ENCODE results near the gene CTNNAL1. TPM values are rescaled to one million over a fixed set of nuclear protein-coding genes. Genes with fewer than 3 reads are reported as not detected.

The CTNNAL1 gene
- total and polyA plus RNA-seq, 12 donors = 182 to 817 (median 380) TPM

GRCh38 chr9:109028457-109028856, 15.2 kb upstream of the CTNNAL1 start:
- Histone ChIP-seq H3K27me3 (no peaks in the 10 kb centered on the region), H3K4me3 (no peak overlapping the region), H3K4me1 (replicated peaks in 1 of 2) (peaks cover 16 to 32% of the 10 kb centered on the region in 2 donors), H3K36me3 (replicated peaks in 1 of 2) (peaks cover 0 to 17% of the 10 kb centered on the region in 2 donors), H3K27ac (no peak overlapping the region), H3K9me3 (replicated peaks in 1 of 3) (no peaks in the 10 kb centered on the region)
- WGBS, 4 donors = 93 to 98% (median 94%) methylated on average over 4 of the region's 4 CpGs
- DNase-seq = no peak
- TF ChIP-seq CTCF (IDR thresholded peaks at IDR 0.05) = no peak
- intact Hi-C loops (cut with DNase I) = no loop called here

- Histone ChIP-seq H3K27ac (peak overlapping the region in 1 of 5 donors; percentile 2), H3K4me3 (no peak overlapping the region), H3K36me3 (replicated peaks in 1 of 2) (peaks cover 0 to 6% of the 10 kb centered on the region in 2 donors), H3K4me1 (replicated peaks in 1 of 2) (peaks cover 21 to 45% of the 10 kb centered on the region in 2 donors), H3K9me3 (replicated peaks in 1 of 3) (no peaks in the 10 kb centered on the region), H3K27me3 (no peaks in the 10 kb centered on the region)
- TF ChIP-seq POLR2A (IDR thresholded peaks at IDR 0.05) = no peak
- no peak for TF ChIP-seq CTCF (IDR thresholded peaks at IDR 0.05)
- 41 to 65% (median 61%) methylated on average over 2 of the region's 2 CpGs for WGBS, 4 donors
- no peak for DNase-seq
- intact Hi-C loops (cut with DNase I) = no loop called here
These were observed 13.9 kb upstream of the CTNNAL1 start for GRCh38 chr9:109027176-109027575.

- WGBS, 4 donors = 90 to 97% (median 93%) methylated on average over 7 of the region's 7 CpGs
- Histone ChIP-seq H3K36me3 (replicated peaks in 1 of 2) (no peaks in the 10 kb centered on the region), H3K9me3 (replicated peaks in 1 of 3) (no peaks in the 10 kb centered on the region), H3K4me3 (no peak overlapping the region), H3K27ac (no peak overlapping the region), H3K27me3 (no peaks in the 10 kb centered on the region), H3K4me1 (replicated peaks in 1 of 2) (peaks cover 21 to 47% of the 10 kb centered on the region in 2 donors)
- DNase-seq = no peak
- TF ChIP-seq CTCF (IDR thresholded peaks at IDR 0.05) = no peak
- TF ChIP-seq POLR2A (IDR thresholded peaks at IDR 0.05) = no peak
- intact Hi-C loops (cut with DNase I) = no loop called here
These were observed 13.0 kb upstream of the CTNNAL1 start for GRCh38 chr9:109026306-109026705.

- TF ChIP-seq CTCF (IDR thresholded peaks at IDR 0.05) (no peak), POLR2A (IDR thresholded peaks at IDR 0.05) (no peak)
- Histone ChIP-seq H3K27me3 (no peaks in the 10 kb centered on the region), H3K9me3 (replicated peaks in 1 of 3) (no peaks in the 10 kb centered on the region), H3K27ac (no peak overlapping the region), H3K36me3 (replicated peaks in 1 of 2) (peaks cover 0 to 13% of the 10 kb centered on the region in 2 donors), H3K4me1 (replicated peaks in 1 of 2) (peaks cover 21 to 61% of the 10 kb centered on the region in 2 donors), H3K4me3 (no peak overlapping the region)
- DNase-seq = no peak
- intact Hi-C loops (cut with DNase I) = no loop called here
These were observed 9.6 kb upstream of the CTNNAL1 start for GRCh38 chr9:109022873-109023272.
